ENCODE measurements around the gene MYO1H.

Gene MYO1H

DNA sequence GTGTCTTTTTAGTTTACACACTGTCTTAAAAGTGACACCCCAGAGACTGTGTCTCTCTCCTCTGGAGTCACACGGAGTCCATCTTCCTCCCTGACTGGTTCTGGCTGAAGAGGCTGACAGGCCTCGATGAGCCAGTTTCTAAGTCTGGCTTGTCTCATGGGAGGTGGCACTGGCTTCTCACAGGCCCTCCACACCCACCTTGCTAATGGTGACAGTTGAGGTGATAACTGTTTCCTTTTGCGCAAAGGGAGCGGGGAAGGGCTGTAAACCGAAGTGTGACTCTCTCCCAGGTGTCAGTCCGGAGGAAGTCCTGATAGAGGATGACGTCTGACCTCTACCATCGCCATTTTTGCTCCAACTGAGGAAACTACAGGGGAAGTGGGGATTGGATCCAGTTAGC is 99.2 kb downstream of the MYO1H start:
- no peak for DNase-seq (ENCODE audit: low read depth in 1 of 2, low spot score in 1 of 2)

DNA sequence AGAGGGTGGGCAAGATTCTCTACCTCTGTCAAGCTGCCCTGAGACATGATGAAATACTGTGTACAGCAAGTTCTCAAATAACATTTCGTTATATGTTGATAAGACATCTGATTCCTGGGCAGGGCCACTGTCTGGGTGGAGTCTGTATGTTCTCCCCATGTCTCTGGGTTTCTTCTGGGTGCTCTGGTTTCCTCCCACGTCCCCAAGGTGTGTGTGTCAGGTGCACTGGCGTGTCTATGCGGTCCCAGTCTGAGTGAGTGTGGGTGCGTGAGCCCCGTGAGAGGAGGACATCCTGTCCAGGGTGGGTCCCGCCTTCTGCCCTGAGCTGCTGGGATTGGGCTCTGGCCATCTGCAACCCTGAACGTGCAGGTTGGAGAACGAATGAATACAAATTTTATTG is 99.8 kb downstream of the MYO1H start:
- DNase-seq (ENCODE audit: low read depth in 1 of 2, low spot score in 1 of 2) = no peak

DNA sequence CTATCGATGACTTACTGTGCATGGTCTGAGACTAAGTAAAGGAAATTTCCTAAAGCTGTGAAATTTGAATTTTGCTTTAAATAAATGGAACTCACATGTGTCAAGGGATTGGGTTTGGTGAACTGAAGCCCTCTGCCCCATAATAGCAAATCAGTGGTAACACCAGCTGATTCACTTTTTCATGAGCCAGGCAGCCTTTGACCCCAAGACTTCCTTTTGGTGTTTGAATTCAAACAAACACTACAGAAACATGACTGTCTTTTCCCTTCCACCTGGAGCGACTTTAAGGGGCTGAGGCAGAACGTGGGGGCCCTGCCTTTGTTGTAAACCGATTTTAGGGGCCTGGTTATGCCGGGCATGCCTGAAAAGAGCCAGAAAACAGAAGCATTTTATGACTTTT is 100.6 kb downstream of the MYO1H start:
- no peak for DNase-seq (ENCODE audit: low read depth in 1 of 2, low spot score in 1 of 2)

DNA sequence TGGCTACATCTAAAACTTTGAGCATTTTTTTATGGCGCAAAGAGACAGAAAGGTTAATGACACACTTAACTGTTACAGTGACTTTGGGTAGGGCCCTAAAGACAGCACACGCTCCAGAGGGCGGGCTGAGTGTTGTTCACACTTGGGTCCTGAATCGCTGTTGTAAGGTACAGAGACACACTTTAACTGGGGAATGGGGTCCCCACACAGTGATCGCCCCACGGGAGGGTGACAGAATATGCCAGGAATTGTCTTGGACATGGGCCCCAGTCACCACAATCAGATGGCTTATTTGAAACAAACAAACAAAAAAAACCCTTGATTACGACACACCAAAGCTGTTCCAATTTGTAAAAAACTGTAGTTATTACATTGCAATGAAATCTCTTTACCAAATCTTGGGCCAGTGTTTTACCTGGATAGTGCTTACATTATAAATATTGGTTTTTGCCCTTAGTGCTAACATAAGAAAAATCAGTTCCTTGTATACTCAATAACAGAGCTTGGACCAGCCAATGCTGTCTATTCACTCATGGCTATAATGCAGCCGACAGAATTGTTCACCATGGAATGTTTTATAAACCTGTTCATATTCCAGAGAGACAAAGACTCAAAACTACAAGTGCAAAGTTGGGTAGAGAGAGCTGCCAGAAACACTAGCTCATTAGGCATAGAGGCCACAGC is 101.1 kb downstream of the MYO1H start:
- DNase-seq (ENCODE audit: low read depth in 1 of 2, low spot score in 1 of 2) = no peak

DNA sequence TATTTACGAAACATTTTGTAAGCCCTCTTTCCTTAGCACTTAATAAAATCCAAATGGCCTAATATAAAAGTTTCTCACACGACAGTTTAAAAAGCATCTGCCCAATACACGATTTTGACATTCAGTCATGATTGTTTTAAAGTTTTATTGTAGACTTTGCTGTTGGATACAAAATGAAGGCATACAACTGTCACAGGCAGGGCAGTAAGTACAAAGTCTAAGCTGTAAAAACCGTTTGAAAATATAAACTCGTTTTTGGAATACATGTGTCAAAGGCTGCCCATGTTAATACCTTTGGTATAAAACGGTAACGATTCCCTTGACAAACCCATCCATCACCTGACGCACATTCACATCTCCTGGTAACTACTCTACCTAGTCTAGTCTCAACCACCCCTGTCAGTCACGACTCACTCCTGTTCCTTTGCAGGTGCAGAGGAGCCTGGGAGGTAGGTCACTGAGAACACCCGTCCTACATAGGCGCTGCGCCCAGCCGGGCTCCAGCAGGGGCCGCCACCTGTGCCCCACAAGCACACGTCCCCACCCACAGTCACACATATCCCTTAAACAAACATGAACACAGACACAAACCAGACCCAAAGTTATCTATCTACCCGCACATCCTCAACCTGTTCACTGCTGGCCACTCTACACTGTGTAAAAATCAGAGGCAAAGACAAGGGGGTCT is 102.3 kb downstream of the MYO1H start:
- DNase-seq (ENCODE audit: low read depth in 1 of 2, low spot score in 1 of 2) = no peak

DNA sequence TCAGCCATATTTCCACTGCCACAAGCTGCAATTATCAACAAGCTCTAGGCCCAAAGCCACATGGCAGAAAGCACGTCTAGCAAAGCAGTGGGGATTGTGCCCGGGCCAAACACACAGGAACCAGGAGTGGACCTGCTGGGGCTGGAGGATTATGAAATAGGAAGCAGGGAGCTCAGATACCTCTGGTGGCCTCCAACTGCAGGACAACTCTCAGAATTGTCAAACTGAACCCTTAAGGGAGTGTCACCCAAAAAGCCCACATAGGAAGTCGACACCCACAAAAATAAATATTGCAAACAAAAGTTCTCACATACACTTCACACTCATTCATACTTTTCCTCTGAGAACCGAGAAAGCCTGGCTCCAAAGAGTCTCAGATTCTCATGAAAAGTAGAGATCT is 103.3 kb downstream of the MYO1H start:
- no peak for DNase-seq (ENCODE audit: low read depth in 1 of 2, low spot score in 1 of 2)

- no peak for DNase-seq (ENCODE audit: low read depth in 1 of 2, low spot score in 1 of 2)
Observed at GRCh38 chr12:109451400-109451799, 103.7 kb downstream of the MYO1H start.

- DNase-seq (ENCODE audit: low read depth in 1 of 2, low spot score in 1 of 2) = no peak
Observed at GRCh38 chr12:109452489-109452888, 104.8 kb downstream of the MYO1H start.

- no peak for DNase-seq (ENCODE audit: low read depth in 1 of 2, low spot score in 1 of 2)
Observed at GRCh38 chr12:109455706-109456105, 108.0 kb downstream of the MYO1H start.

GRCh38 chr12:109458086-109458485 is 110.4 kb downstream of the MYO1H start:
- no peak for DNase-seq (ENCODE audit: low read depth in 1 of 2, low spot score in 1 of 2)

DNA sequence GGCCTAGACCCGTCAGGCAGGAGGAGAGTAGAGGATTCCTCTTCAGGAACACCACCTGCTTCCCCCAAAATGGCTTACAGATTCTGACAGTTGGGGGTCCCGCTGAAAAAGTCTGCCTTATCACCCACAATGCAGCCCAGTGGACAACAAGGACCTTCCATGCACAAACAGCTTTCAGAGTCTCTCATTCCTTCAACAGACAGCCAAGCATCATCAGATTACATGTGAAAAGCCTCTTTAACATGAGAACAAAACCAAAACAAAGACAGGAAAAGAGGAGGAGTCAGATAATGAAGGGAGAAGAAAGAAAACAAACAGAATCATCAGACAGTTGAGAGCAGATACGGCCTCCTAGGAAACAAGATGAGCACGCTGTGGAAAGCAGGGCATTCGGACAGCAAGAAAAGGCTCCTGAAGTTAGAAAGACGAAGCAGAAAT is 111.1 kb downstream of the MYO1H start:
- no peak for DNase-seq (ENCODE audit: low read depth in 1 of 2, low spot score in 1 of 2)

DNA sequence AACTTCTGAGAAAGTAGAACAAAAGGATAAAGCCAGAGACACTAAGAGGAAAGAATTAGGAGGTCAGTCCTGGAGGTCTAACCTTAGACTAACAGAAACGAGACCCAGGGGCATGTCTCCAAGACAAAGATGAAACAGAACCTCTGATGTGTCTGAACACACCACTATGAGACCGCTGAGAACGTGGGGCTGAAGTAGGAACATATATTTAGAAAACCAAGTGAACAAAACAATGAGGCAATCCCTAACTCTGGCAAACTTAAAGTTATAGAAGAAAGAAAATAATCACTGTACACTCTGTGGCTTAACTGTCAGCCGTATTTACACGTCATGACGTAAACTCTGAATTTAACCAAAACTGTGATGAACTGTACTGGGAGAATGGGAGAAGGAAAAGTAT is 111.5 kb downstream of the MYO1H start:
- no peak for DNase-seq (ENCODE audit: low read depth in 1 of 2, low spot score in 1 of 2)

GRCh38 chr12:109460538-109460937 is 112.8 kb downstream of the MYO1H start:
- no peak for DNase-seq (ENCODE audit: low read depth in 1 of 2, low spot score in 1 of 2)

DNA sequence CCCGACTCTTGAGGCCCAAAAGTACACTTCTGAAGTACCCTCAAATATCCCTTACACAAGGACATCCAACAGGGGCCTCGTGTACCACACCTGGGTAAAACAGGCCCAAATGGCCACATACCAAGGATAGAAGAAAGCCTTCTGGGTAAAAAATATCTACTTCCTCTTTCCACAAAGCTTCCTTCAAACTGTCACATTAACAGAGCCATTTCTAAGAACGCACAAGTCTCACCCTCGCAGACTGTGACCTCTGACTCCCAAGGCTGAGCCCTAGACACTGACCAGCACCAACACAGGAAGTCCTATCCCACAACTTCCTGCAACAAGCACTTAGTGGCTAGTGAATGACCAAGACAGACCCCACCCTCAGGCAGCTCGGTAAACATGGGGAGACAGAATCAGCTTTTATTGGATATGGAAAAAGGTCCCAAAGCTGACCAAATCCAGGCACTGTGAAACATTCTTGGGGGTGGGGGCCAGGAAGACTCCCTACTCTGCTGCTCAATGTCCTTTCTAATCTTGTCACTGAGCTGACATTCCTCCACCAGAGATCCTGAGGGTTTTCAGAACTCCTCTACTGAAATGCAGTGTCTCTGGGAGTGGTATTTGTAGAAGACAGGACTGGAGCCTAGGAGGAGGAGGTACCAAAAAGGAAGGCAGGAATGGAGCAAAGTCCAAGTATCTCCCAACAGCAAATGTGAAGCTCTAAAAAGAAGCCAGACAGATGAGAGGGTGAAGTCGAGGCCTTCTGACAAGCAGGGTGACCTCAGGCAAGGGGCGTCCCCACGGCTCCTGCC is 113.5 kb downstream of the MYO1H start:
- DNase-seq (ENCODE audit: low read depth in 1 of 2, low spot score in 1 of 2) = no peak

DNA sequence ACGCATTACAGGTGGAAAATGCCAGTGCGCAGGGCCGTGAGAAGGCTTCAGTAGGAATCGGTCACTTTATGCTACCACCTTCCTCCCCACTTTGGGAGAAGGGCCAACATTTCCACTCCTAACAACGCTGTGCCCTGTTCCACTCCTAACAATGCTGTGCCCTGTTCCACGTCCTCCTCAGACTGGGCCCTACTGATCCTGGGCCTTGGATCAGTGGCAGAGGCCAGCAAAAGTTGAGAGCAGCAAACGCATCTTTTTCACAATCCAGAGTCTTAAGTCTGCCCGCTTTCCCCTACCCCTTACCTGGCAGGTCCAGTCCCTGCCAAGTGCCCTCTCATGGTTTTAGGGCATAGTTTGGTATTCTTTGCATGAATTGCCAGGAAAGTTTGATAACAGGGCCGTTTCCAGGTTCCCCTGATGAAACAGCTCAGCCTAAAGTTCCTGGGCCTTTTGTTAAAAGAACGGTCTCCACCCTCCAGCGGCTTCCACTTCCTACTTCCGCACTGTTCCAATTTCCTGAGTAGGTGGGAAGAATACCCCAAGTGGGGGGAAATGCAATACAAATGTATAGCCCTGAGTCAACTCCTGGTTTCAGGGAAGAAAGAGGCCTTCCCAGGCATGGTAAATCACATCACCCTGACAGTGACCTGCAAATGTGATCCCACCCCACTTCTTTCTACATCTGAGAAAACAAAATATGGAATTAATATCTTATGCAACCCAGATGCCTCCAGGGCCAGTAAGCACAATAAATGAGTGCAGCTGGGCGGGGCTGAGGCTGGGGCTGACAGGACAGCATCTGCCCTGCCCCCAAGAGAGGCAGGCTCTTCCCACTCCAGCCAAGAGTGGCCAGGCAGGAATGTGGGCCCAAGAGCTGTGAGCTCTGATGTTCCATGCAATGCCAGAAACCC is 114.4 kb downstream of the MYO1H start:
- no peak for DNase-seq (ENCODE audit: low read depth in 1 of 2, low spot score in 1 of 2)

GRCh38 chr12:109462868-109463692 is 115.4 kb downstream of the MYO1H start:
- DNase-seq (ENCODE audit: low read depth in 1 of 2, low spot score in 1 of 2) = no peak

DNA sequence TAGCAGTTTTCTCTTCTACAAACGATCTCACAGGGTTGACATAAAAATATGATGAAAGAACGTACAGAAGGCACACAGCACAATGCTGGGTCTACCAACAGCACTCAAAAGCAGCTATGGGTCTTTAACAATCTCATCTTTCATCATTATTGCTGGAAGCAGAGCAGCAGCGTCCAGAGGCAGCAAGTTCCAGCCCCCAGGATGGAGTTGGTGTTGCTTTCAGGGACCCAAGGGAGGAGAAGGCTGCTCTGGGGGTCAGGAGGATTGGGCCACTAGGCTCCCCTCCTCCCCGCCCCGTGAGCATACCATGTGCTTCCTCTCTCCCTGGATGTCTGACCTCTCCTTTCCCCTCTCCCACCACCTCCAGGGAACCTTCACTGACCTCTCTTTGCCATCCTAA is 116.1 kb downstream of the MYO1H start:
- no peak for DNase-seq (ENCODE audit: low read depth in 1 of 2, low spot score in 1 of 2)

- DNase-seq (ENCODE audit: low read depth in 1 of 2, low spot score in 1 of 2) = no peak
Observed at GRCh38 chr12:109464642-109465351, 117.1 kb downstream of the MYO1H start.

- DNase-seq (ENCODE audit: low read depth in 1 of 2, low spot score in 1 of 2) = no peak
Observed at GRCh38 chr12:109466305-109466704, 118.6 kb downstream of the MYO1H start.

DNA sequence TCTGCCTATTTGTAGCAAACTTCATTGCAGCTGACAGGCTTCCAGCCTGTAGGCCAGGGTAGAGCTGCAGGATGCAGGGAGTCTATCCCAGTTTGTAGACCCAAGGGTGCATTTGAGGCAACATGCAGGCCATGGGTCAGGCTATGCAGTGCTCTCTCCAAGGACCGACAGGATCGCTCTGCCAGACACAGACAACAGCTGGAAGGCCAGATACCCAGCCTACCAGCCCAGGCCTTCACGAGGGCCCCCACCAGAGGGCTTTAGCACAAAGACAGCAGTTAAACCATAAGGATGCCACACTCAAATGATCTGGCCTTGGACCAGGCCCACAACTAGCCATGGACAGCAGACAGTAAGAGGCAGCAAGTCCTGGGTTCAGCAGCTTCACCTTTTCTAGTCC is 119.1 kb downstream of the MYO1H start:
- DNase-seq (ENCODE audit: low read depth in 1 of 2, low spot score in 1 of 2) = no peak
